Memory B cell (primary cell): ENCODE results near the gene FIP1L1.

Experiments
- ATAC-seq: fragments of 150-1000 bp; cut with Tn5 transposase; 2 replicates; pipeline ENCODE4 v1.10.0; 2021; ENCODE audit warnings: low read depth, mild to moderate bottlenecking, moderate library complexity
- DNase-seq, 2 donors: peaks; one replicate each; pipeline ENCODE4 v3.0.0; 2022; ENCODE audit warnings: low spot score in 2 of 2
- H3K27ac Mint-ChIP-seq: one replicate; pipeline ENCODE4 v1.8.0; 2022; ENCODE audit warnings: mild to moderate bottlenecking, moderate library complexity, mixed read lengths
- H3K27me3 Mint-ChIP-seq: one replicate; pipeline ENCODE4 v1.8.0; 2022; ENCODE audit warnings: mixed read lengths
- H3K36me3 Mint-ChIP-seq: one replicate; pipeline ENCODE4 v1.8.0; 2022; ENCODE audit warnings: mild to moderate bottlenecking, mixed read lengths
- H3K4me1 Mint-ChIP-seq: one replicate; pipeline ENCODE4 v1.8.0; 2022; ENCODE audit warnings: mixed read lengths
- H3K4me3 Mint-ChIP-seq: one replicate; pipeline ENCODE4 v1.8.0; 2022; ENCODE audit warnings: mild to moderate bottlenecking, moderate library complexity, mixed read lengths
- H3K9me3 Mint-ChIP-seq: one replicate; pipeline ENCODE4 v1.8.0; 2022; ENCODE audit warnings: mixed read lengths

The FIP1L1 gene

DNA sequence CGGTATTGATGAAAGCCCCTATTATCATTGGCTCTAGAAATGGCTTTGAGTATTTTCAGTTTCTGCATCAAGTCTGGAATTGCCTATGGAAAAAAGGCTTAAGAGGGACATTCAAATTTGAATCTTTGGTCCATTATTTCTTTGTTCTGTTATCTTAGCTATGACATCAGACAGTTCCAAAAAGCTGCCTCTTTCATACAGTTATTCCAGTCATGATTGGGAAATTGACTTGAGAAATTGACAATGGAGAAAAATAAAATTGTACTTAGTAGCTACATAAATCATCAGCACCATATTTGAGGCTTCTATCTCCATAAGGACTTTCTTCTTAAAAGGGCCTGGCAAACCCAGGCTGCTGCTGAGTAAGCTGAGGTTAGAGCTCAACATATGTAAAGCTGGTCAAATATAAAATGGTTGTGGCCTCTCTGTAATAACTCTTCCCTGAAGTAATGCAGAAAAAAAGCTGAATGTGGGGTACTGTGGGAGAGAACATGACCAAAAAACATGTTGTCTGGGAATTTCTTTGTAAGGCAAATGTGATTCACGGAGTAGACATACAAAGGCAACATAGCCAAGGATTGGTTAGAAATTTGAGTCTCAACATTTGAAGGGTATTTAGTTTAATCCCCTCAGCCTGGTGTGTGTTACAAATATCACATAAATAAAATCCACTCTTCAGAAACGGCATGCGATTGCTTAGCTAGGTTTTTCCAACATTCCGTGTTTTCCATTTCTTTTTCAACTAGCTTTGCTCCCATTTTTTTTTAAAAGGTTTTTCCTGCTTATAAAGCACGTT is 112.9 kb downstream of the FIP1L1 start:
- no peak for DNase-seq
- Mint-ChIP-seq H3K4me3 (no peak overlapping the region), H3K27me3 (peaks cover 12% of the 10 kb centered on the region), H3K4me1 (no peaks in the 10 kb centered on the region), H3K27ac (no peak overlapping the region), H3K36me3 (no peaks in the 10 kb centered on the region), H3K9me3 (no peaks in the 10 kb centered on the region)
- ATAC-seq, result no peak

DNA sequence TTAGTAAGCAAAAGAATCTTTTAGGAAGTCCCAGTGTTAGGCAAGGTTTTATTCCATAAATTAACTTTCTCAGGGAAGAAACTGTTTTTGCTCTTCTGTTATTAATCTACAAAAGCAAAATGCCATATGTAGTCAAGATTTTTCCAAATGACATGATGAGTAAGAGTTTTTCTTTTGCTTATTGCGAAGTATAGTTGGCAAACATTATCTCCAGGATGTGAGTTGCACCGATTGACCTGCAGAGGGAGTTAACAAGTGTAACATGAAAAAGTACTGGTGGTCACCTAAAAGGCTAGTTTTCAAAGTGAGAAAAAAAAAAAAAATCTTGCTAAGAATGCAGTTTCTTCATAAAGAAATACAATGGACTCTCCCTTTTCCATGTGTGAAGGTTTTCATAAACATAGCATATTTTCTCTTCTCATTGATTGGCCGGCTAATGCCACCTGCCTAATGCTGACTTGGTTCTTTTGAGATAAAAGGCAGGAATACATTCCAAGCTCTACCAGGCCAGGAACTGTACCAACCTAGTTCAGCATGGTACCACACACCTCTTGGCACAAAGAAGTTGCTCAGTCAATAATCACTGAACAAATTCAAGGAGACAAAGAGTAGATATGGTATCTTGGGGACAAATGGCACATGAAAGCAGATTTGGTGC is 113.7 kb downstream of the FIP1L1 start:
- ATAC-seq (no peak), DNase-seq (no peak)
- Mint-ChIP-seq H3K9me3 (no peaks in the 10 kb centered on the region), H3K4me3 (no peak overlapping the region), H3K4me1 (no peaks in the 10 kb centered on the region), H3K36me3 (no peaks in the 10 kb centered on the region), H3K27ac (no peak overlapping the region), H3K27me3 (peaks cover 10% of the 10 kb centered on the region)

DNA sequence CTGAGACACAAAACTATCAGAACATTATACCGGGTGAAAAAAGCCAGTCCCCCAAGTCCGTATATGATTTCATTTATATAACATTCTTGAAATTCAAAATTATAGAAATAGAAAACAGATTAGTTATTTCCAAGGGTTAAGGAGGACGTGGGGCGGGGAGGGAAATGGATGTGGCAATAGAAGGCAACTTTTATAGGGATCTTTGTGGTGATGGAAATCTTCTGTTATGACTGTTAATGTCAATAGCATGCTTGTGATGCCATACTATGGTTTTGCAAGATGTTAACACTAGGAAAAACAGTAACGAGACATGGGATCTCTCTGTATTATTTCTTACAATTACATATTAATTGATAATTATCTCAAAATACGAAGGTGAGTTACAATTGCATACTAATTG is 117.4 kb downstream of the FIP1L1 start:
- Mint-ChIP-seq H3K27me3 (peaks cover 1% of the 10 kb centered on the region), H3K36me3 (no peaks in the 10 kb centered on the region), H3K4me3 (no peak overlapping the region), H3K4me1 (no peaks in the 10 kb centered on the region), H3K27ac (no peak overlapping the region), H3K9me3 (no peaks in the 10 kb centered on the region)
- DNase-seq (no peak), ATAC-seq (no peak)

DNA sequence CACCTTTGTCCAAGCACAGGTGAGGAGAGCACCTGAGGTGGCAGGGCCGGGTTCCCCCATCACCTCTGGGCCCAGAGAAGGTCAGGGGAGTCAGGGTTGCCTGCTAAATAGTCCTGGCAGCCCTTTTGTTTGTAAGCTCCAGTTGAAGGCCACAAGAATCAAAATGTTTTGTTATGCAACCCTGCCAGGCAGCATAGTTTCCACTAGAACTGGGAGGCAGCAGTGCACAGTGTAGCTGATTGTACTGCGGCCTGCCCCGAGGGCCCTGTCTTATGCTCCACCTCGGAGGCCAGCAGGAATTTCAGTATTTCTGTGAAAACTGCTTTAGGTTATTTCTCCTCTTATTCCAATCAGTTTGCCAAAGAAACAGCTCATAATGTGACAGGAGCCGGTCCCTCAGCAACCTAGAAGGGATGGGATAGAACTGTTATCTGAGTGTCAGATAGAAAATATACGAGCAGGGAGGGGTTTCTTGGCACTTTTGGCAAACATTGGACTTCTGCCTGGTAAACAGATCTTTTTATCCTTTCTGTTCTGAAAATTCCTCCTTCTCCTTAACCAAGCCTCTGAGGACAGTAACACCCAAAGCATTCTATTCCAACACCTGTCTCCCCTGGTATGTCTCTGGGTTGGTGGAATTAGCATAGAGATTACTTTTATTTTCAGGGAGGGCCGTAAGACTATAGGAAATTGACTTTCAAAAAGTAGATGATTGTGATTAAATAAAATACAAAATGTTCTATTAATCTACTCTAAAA is 120.2 kb downstream of the FIP1L1 start:
- no peak for ATAC-seq
- DNase-seq, result no peak
- Mint-ChIP-seq H3K36me3 (no peaks in the 10 kb centered on the region), H3K27me3 (no peaks in the 10 kb centered on the region), H3K4me1 (no peaks in the 10 kb centered on the region), H3K9me3 (no peaks in the 10 kb centered on the region), H3K4me3 (no peak overlapping the region), H3K27ac (no peak overlapping the region)

DNA sequence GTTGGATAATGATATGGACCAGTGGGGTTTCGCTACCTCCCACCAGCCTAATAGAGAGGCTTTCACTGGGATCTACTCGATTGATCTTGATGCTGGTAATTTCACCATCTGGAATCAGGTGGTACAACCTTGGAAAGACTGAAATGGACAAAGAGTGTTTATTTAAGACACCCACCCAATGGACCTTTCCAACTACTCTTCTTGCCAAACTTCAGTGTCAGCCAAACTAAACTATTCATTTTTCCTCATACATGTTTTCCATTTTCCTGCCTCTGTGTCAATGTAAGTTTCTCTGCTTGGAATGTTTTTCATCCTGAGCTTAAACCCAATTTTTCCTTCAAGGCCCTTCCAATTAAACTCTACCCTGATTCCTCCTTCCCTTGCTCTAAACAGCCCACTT is 121.3 kb downstream of the FIP1L1 start:
- no peak overlapping the region for H3K4me3 Mint-ChIP-seq
- no peak for DNase-seq
- H3K27me3 Mint-ChIP-seq, result peaks cover 2% of the 10 kb centered on the region
- no peaks in the 10 kb centered on the region for H3K36me3 Mint-ChIP-seq
- ATAC-seq, result no peak
- no peak overlapping the region for H3K27ac Mint-ChIP-seq
- H3K4me1 Mint-ChIP-seq, result no peaks in the 10 kb centered on the region
- no peaks in the 10 kb centered on the region for H3K9me3 Mint-ChIP-seq

DNA sequence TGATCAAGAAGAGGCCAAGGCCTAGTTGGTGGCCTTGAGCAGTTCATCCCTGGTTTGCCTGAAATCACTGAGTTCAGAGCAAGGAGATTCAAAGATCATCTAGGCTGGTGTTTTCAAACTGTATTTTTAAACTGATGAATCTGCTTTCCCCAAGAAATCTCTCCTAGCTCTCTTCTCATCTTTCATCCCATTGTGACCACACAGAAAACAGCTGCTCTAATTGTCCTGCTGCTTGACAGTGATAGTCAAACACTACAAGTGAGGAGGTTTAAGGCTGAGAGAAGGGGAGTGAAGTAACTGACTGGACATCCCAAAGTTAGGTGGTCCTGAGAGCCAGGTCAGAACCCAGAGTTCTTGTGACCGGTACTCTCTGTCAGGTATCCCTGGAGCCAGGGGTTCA is 122.3 kb downstream of the FIP1L1 start:
- no peak overlapping the region for H3K4me3 Mint-ChIP-seq
- ATAC-seq, result no peak

DNA sequence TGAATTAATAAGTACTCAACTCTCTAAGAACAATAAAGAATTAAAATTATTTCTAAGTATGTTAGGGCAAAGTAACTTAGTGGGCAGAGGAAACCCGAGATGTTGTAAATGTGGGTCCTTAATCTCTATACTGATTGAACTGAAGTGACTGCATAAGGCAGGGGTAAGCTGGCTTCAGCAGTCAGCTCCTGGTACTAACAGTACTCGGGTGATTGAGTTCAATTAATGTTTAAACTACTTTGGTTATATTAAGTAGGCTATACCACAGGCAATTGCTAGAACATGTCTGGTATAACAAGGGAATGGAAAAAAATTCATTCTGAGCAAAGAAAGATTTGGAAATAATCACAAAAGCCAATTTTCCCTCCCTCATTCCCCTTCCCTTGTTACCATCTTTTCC is 123.1 kb downstream of the FIP1L1 start:
- Mint-ChIP-seq H3K36me3 (no peaks in the 10 kb centered on the region), H3K4me3 (no peak overlapping the region), H3K4me1 (no peaks in the 10 kb centered on the region), H3K9me3 (no peaks in the 10 kb centered on the region), H3K27me3 (peaks cover 7% of the 10 kb centered on the region), H3K27ac (no peak overlapping the region)
- ATAC-seq, result no peak
- no peak for DNase-seq

More for the DNA sequence above, 122.3 kb downstream of the FIP1L1 start:
- no peaks in the 10 kb centered on the region for H3K9me3 Mint-ChIP-seq
- H3K27me3 Mint-ChIP-seq, result peaks cover 4% of the 10 kb centered on the region
- H3K27ac Mint-ChIP-seq, result no peak overlapping the region
- H3K4me1 Mint-ChIP-seq, result no peaks in the 10 kb centered on the region
- no peaks in the 10 kb centered on the region for H3K36me3 Mint-ChIP-seq
- no peak for DNase-seq

DNA sequence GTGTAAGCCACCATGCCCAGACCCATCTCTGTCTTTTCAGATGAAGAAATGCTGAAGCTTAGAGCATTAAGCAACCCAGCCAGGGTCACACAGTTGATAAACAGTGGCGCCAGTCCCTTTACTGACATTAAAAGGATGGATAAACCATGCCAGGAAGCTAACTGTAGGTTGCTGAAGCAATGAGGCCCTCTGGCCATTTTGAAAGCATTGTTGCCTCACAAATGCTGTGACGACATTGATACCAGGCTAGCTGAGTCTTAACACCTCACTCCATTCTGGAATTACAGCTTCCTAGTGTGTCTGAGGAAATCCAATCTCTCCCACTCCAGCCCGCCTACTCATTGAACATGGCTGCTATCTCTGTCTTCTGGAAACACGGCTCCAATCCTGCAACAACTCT is 124.1 kb downstream of the FIP1L1 start:
- H3K4me1 Mint-ChIP-seq, result no peaks in the 10 kb centered on the region
- ATAC-seq (no peak), DNase-seq (no peak)
- no peaks in the 10 kb centered on the region for H3K9me3 Mint-ChIP-seq
- H3K36me3 Mint-ChIP-seq, result no peaks in the 10 kb centered on the region
- H3K27ac Mint-ChIP-seq, result no peak overlapping the region
- no peak overlapping the region for H3K4me3 Mint-ChIP-seq
- peaks cover 9% of the 10 kb centered on the region for H3K27me3 Mint-ChIP-seq

DNA sequence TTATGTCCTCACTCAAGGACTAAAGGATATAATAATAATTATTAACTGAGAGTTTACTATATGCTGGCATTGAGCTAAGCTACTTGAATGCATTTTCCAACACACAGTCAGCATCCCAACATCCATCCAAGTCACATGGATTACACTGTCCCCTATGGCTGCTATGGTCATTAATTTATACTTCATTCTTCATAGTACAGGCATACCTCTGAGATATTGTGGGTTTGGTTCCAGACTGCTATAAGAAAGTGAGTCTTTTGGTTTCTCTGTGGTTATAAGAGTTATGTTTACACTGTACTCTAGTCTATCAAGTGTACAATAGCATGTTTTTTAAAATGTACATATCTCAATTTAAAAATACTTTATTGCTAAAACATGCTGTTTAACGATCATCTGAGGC is 124.7 kb downstream of the FIP1L1 start:
- no peak overlapping the region for H3K27ac Mint-ChIP-seq
- H3K4me3 Mint-ChIP-seq, result no peak overlapping the region
- H3K9me3 Mint-ChIP-seq, result no peaks in the 10 kb centered on the region
- DNase-seq (no peak), ATAC-seq (no peak)
- no peaks in the 10 kb centered on the region for H3K36me3 Mint-ChIP-seq
- peaks cover 9% of the 10 kb centered on the region for H3K27me3 Mint-ChIP-seq
- no peaks in the 10 kb centered on the region for H3K4me1 Mint-ChIP-seq

DNA sequence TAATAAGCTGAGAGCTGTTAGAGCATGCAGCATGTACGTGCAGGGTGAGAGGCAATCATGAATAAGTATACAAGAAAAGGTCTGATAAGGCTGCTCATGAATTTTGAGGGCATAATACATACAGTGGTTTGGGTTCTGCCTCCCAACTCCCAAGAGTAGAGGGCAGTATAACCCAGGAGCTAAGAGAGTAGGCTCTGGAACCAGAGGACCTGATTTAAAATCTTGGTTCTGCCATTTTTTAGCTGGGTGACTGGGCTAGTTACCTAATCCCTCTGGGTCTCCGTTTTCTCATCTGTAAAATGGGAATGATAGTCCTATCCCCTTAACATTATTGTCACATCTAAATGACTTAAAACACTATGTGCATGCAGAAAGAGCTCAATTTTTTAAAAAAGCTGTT is 128.5 kb downstream of the FIP1L1 start:
- Mint-ChIP-seq H3K36me3 (no peaks in the 10 kb centered on the region), H3K4me1 (no peaks in the 10 kb centered on the region), H3K27ac (no peak overlapping the region), H3K4me3 (no peak overlapping the region), H3K27me3 (peaks cover 9% of the 10 kb centered on the region), H3K9me3 (no peaks in the 10 kb centered on the region)
- DNase-seq (no peak), ATAC-seq (no peak)

DNA sequence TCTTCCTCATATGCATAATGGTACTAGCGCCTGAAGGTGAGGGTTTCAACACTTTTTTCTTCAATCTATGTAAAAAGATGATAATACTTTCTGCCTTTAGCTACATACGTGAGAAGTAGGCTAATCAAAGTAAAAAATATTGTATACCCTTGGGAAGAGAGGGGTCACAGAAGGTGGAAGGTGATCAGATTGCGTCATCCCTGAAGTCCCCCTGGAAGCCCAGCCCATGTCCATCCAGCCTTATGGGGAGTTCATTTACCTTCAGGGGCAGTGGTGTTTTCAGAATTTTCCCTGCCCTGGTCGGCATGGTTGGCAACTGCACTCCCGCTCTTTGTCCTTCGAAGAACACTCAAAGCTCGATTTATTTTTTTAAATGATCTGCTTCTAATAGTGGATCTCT is 129.6 kb downstream of the FIP1L1 start:
- Mint-ChIP-seq H3K27ac (no peak overlapping the region), H3K4me1 (no peaks in the 10 kb centered on the region), H3K36me3 (no peaks in the 10 kb centered on the region), H3K4me3 (no peak overlapping the region), H3K9me3 (no peaks in the 10 kb centered on the region), H3K27me3 (peaks cover 9% of the 10 kb centered on the region)
- no peak for DNase-seq
- no peak for ATAC-seq

DNA sequence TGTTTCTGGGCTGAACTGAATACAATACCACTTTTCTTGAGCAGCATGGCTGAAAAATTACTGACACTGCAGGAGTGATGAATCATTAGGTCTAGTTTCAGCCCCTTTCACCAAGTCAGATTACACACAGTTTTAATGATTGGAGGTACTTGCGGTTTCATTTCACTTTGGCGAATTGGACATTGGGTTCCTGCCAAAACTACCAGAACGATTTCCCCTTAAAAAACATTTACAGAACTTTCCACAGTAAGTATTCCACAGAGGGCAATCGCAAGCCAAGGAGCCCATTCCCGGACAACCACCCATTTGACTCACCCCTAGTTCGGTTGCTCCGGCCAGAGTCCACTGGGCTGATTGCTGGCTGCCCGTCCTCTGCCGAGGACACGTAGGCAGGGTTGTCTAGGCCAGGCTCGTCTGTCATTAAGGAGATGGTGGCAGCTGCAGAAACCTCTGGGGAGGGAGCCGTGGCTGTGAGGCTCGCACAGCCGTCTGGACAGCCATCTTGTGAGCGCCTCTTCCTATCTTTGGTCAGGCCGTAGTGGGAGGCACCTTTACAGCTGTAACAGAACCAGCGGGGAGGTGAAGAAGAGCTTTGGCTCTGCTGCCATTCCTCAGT is 130.3 kb downstream of the FIP1L1 start:
- Mint-ChIP-seq H3K4me3 (no peak overlapping the region), H3K36me3 (no peaks in the 10 kb centered on the region), H3K27ac (no peak overlapping the region), H3K9me3 (no peaks in the 10 kb centered on the region), H3K4me1 (no peaks in the 10 kb centered on the region), H3K27me3 (peaks cover 9% of the 10 kb centered on the region)
- ATAC-seq, result no peak
- DNase-seq, result no peak

DNA sequence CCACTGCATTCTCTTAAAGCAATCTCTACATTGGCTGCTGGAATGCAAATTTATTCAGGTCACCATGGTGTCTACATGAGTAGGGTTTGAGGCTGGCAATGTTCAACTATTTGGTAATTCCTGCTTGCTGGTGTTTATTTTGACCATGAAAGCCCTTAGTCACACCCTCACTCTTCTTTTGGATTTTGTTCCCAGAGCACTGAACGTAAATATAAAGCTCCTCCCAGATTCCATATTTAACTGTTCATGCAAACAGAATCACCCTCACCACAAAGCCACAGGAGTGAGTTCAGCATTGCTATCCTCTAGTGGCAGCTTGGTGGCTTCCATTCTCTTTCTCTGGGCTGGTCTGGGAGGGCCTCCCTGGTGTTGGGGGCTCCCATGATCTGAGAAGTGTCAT is 131.0 kb downstream of the FIP1L1 start:
- ATAC-seq (no peak), DNase-seq (no peak)
- H3K27me3 Mint-ChIP-seq, result peaks cover 7% of the 10 kb centered on the region
- H3K4me3 Mint-ChIP-seq, result no peak overlapping the region
- no peaks in the 10 kb centered on the region for H3K36me3 Mint-ChIP-seq
- H3K4me1 Mint-ChIP-seq, result no peaks in the 10 kb centered on the region
- no peak overlapping the region for H3K27ac Mint-ChIP-seq
- no peaks in the 10 kb centered on the region for H3K9me3 Mint-ChIP-seq

DNA sequence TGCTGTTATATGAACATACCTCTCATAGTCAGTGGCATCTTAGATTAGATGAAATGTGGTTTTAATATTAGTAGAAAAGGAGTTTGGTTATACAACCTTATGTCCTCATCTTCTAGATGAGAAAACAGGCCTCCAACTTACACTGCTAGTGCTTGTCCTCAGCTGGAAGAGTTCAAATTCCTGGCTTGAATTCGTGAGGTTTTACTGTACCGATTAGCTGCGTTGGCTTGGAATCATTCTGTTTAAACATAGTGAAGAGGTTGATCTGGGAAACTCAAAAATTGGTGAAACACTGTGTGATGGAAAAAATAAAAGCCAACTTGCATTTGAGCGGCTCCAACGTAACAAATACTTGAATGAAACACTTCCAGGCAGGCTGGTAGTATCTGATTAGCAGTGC is 132.9 kb downstream of the FIP1L1 start:
- H3K9me3 Mint-ChIP-seq, result no peaks in the 10 kb centered on the region
- no peaks in the 10 kb centered on the region for H3K4me1 Mint-ChIP-seq
- no peaks in the 10 kb centered on the region for H3K36me3 Mint-ChIP-seq
- H3K4me3 Mint-ChIP-seq, result no peak overlapping the region
- no peak for ATAC-seq
- no peak for DNase-seq
- peaks cover 5% of the 10 kb centered on the region for H3K27me3 Mint-ChIP-seq
- no peak overlapping the region for H3K27ac Mint-ChIP-seq
